Mucosa of stomach (tissue), 1 donor: Measurements from ENCODE around the gene UNC5B.

ENCODE experiments used
- H3K27me3 ChIP-seq: one replicate; pipeline ENCODE4 v1.7.0; 2013; ENCODE audit warnings: mild to moderate bottlenecking, low read length; ENCODE audit not compliant: control insufficient read depth, insufficient read depth
- H3K36me3 ChIP-seq: one replicate; pipeline ENCODE4 v1.7.0; 2013; ENCODE audit warnings: low read length; ENCODE audit not compliant: control insufficient read depth, insufficient read depth
- H3K4me1 ChIP-seq: one replicate; pipeline ENCODE4 v1.7.0; 2013; ENCODE audit warnings: mild to moderate bottlenecking, low read length; ENCODE audit not compliant: control insufficient read depth, insufficient read depth
- H3K4me3 ChIP-seq: one replicate; pipeline ENCODE4 v1.7.0; 2013; ENCODE audit warnings: low read length
- H3K9ac ChIP-seq: one replicate; pipeline ENCODE4 v1.7.0; 2013; ENCODE audit warnings: mild to moderate bottlenecking, low read length, moderate library complexity
- H3K9me3 ChIP-seq: one replicate; pipeline ENCODE4 v1.7.0; 2013; ENCODE audit warnings: mild to moderate bottlenecking, low read length, moderate library complexity; ENCODE audit not compliant: control insufficient read depth
- donor health status: Pancreatic carcinoma.

The UNC5B gene

GRCh38 chr10:71320592-71320991 is 108.2 kb downstream of the UNC5B start:
- Histone ChIP-seq H3K27me3 (no peaks in the 10 kb centered on the region), H3K36me3 (no peaks in the 10 kb centered on the region), H3K9ac (no peak overlapping the region), H3K4me3 (no peak overlapping the region), H3K4me1 (peaks cover 12% of the 10 kb centered on the region), H3K9me3 (no peaks in the 10 kb centered on the region)

GRCh38 chr10:71321386-71321785 is 109.0 kb downstream of the UNC5B start:
- H3K4me1 ChIP-seq: peaks cover 11% of the 10 kb centered on the region
- no peak overlapping the region for H3K9ac ChIP-seq
- H3K4me3 ChIP-seq: no peak overlapping the region

GRCh38 chr10:71323407-71323806 is 111.0 kb downstream of the UNC5B start:
- H3K9me3 ChIP-seq: no peaks in the 10 kb centered on the region
- no peaks in the 10 kb centered on the region for H3K36me3 ChIP-seq
- H3K27me3 ChIP-seq: no peaks in the 10 kb centered on the region
- no peak overlapping the region for H3K9ac ChIP-seq
- H3K4me3 ChIP-seq: no peak overlapping the region
- peaks cover 9% of the 10 kb centered on the region for H3K4me1 ChIP-seq

More at GRCh38 chr10:71321386-71321785, 109.0 kb downstream of the UNC5B start:
- no peaks in the 10 kb centered on the region for H3K36me3 ChIP-seq
- no peaks in the 10 kb centered on the region for H3K27me3 ChIP-seq
- H3K9me3 ChIP-seq: no peaks in the 10 kb centered on the region

- no peak overlapping the region for H3K4me3 ChIP-seq
- peaks cover 5% of the 10 kb centered on the region for H3K4me1 ChIP-seq
- H3K9me3 ChIP-seq: no peaks in the 10 kb centered on the region
- no peaks in the 10 kb centered on the region for H3K36me3 ChIP-seq
- H3K27me3 ChIP-seq: no peaks in the 10 kb centered on the region
- H3K9ac ChIP-seq: no peak overlapping the region
Observed at GRCh38 chr10:71324743-71325142, 112.4 kb downstream of the UNC5B start.

GRCh38 chr10:71325267-71325666 is 112.9 kb downstream of the UNC5B start:
- Histone ChIP-seq H3K4me3 (no peak overlapping the region), H3K9me3 (no peaks in the 10 kb centered on the region), H3K4me1 (peaks cover 5% of the 10 kb centered on the region), H3K36me3 (no peaks in the 10 kb centered on the region), H3K27me3 (no peaks in the 10 kb centered on the region), H3K9ac (no peak overlapping the region)

GRCh38 chr10:71326464-71326881 is 114.1 kb downstream of the UNC5B start:
- H3K36me3 ChIP-seq: no peaks in the 10 kb centered on the region
- H3K9me3 ChIP-seq: no peaks in the 10 kb centered on the region
- H3K9ac ChIP-seq: no peak overlapping the region
- no peaks in the 10 kb centered on the region for H3K27me3 ChIP-seq
- H3K4me3 ChIP-seq: no peak overlapping the region
- peaks cover 5% of the 10 kb centered on the region for H3K4me1 ChIP-seq

- H3K36me3 ChIP-seq: no peaks in the 10 kb centered on the region
- H3K27me3 ChIP-seq: no peaks in the 10 kb centered on the region
- H3K9me3 ChIP-seq: no peaks in the 10 kb centered on the region
- peaks cover 9% of the 10 kb centered on the region for H3K4me1 ChIP-seq
- no peak overlapping the region for H3K9ac ChIP-seq
- H3K4me3 ChIP-seq: no peak overlapping the region
Observed at GRCh38 chr10:71330789-71331404, 118.5 kb downstream of the UNC5B start.

- Histone ChIP-seq H3K9me3 (no peaks in the 10 kb centered on the region), H3K9ac (no peak overlapping the region), H3K36me3 (no peaks in the 10 kb centered on the region), H3K4me3 (no peak overlapping the region), H3K27me3 (no peaks in the 10 kb centered on the region), H3K4me1 (peaks cover 7% of the 10 kb centered on the region)
Observed at GRCh38 chr10:71331736-71332135, 119.4 kb downstream of the UNC5B start.

- H3K36me3 ChIP-seq: no peaks in the 10 kb centered on the region
- H3K27me3 ChIP-seq: no peaks in the 10 kb centered on the region
- H3K4me1 ChIP-seq: peaks cover 13% of the 10 kb centered on the region
- no peak overlapping the region for H3K4me3 ChIP-seq
- no peaks in the 10 kb centered on the region for H3K9me3 ChIP-seq
- H3K9ac ChIP-seq: no peak overlapping the region
Observed at GRCh38 chr10:71332466-71332865, 120.1 kb downstream of the UNC5B start.

- Histone ChIP-seq H3K9me3 (no peaks in the 10 kb centered on the region), H3K27me3 (no peaks in the 10 kb centered on the region), H3K36me3 (no peaks in the 10 kb centered on the region), H3K4me1 (peaks cover 14% of the 10 kb centered on the region), H3K9ac (no peak overlapping the region), H3K4me3 (no peak overlapping the region)
Observed at GRCh38 chr10:71333129-71333887, 120.9 kb downstream of the UNC5B start.

- no peak overlapping the region for H3K4me3 ChIP-seq
- H3K4me1 ChIP-seq: peaks cover 24% of the 10 kb centered on the region
- H3K9me3 ChIP-seq: no peaks in the 10 kb centered on the region
Observed at GRCh38 chr10:71334221-71334791, 121.9 kb downstream of the UNC5B start.

GRCh38 chr10:71335173-71335708 is 122.9 kb downstream of the UNC5B start:
- no peaks in the 10 kb centered on the region for H3K9me3 ChIP-seq
- H3K36me3 ChIP-seq: no peaks in the 10 kb centered on the region
- H3K4me1 ChIP-seq: peaks cover 34% of the 10 kb centered on the region
- no peak overlapping the region for H3K4me3 ChIP-seq
- H3K9ac ChIP-seq: no peak overlapping the region
- H3K27me3 ChIP-seq: no peaks in the 10 kb centered on the region

More at GRCh38 chr10:71334221-71334791, 121.9 kb downstream of the UNC5B start:
- Histone ChIP-seq H3K27me3 (no peaks in the 10 kb centered on the region), H3K9ac (no peak overlapping the region), H3K36me3 (no peaks in the 10 kb centered on the region)
